GM12878 (cell line): ENCODE measurements around the gene LHX5. TPM values are rescaled to one million over a fixed set of nuclear protein-coding genes. Genes with fewer than 3 reads are reported as not detected.

Experiments
- CREM ChIP-seq: IDR thresholded peaks from 2 replicates; pipeline ENCODE4 v1.6.1; 2014; ENCODE audit warnings: antibody characterized with exemption, low read depth
- CUX1 ChIP-seq: IDR thresholded peaks from 2 replicates; pipeline ENCODE4 v1.6.1; 2012; ENCODE audit warnings: improper control_type of control experiment, low read depth, low read length; ENCODE audit not compliant: insufficient replicate concordance
- DPF2 ChIP-seq: fragments of 450-650 bp; IDR thresholded peaks from 2 replicates; pipeline ENCODE4 v1.6.1; 2017; ENCODE audit warnings: mild to moderate bottlenecking
- EP300 ChIP-seq, 2 experiments: fragments of 150-350 bp in 1 of 2; IDR thresholded peaks; 2 replicates each; pipeline ENCODE4 v1.6.1; 2011 to 2012; ENCODE audit warnings: low read depth in 2 of 2, low read length in 2 of 2, borderline replicate concordance in 1 of 2, improper control_type of control experiment in 1 of 2, inconsistent platforms in 1 of 2; ENCODE audit not compliant: control insufficient read depth in 1 of 2
- IKZF1 ChIP-seq: fragments of 450-650 bp; conservative IDR thresholded peaks from 2 replicates; pipeline ENCODE4 v1.6.1; 2017; ENCODE audit warnings: antibody characterized with exemption, mild to moderate bottlenecking
- IKZF2 ChIP-seq, 2 experiments: fragments of 450-650 bp; IDR thresholded peaks; 2 replicates each; pipeline ENCODE4 v1.6.1; 2017; ENCODE audit warnings: mild to moderate bottlenecking in 2 of 2, moderate library complexity in 2 of 2
- MTA2 ChIP-seq: fragments of 450-650 bp; IDR thresholded peaks from 2 replicates; pipeline ENCODE4 v1.6.1; 2016; ENCODE audit warnings: low read depth, mild to moderate bottlenecking, moderate library complexity
- PBX3 ChIP-seq: IDR thresholded peaks from 2 replicates; pipeline ENCODE4 v1.6.1; 2011; ENCODE audit warnings: mild to moderate bottlenecking, low read depth, low read length, moderate library complexity; ENCODE audit not compliant: insufficient replicate concordance
- PKNOX1 ChIP-seq: fragments of 450-650 bp; IDR thresholded peaks from 2 replicates; pipeline ENCODE4 v1.6.1; 2016; ENCODE audit warnings: mild to moderate bottlenecking
- RELB ChIP-seq: fragments of 450-650 bp; IDR thresholded peaks from 2 replicates; pipeline ENCODE4 v1.6.1; 2017; ENCODE audit warnings: low read depth, mild to moderate bottlenecking, moderate library complexity
- SKIL ChIP-seq: fragments of 450-650 bp; IDR thresholded peaks from 2 replicates; pipeline ENCODE4 v1.6.1; 2017; ENCODE audit warnings: mild to moderate bottlenecking, low read depth, inconsistent platforms; ENCODE audit not compliant: poor library complexity, severe bottlenecking
- ZNF274 ChIP-seq: IDR thresholded peaks from one replicate; pipeline ENCODE4 v1.8.0; 2011; ENCODE audit not compliant: insufficient read length, insufficient read depth
- ZNF384 ChIP-seq: IDR thresholded peaks from 2 replicates; pipeline ENCODE4 v1.6.1; 2012; ENCODE audit warnings: low read depth, mild to moderate bottlenecking, low read length, improper control_type of control experiment, borderline replicate concordance
- ZSCAN29 ChIP-seq: fragments of 450-650 bp; IDR thresholded peaks from 2 replicates; pipeline ENCODE4 v1.6.1; 2017; ENCODE audit warnings: mild to moderate bottlenecking, moderate library complexity
- polyA plus RNA-seq, 11 experiments: library from polyadenylated mRNA; depleted of rRNA in 4 of 11; unstranded in 6 of 11; stranded (reverse) in 5 of 11; fragments of >200 nt; fragmentation: Nextera tagmentation in 4 of 11; fragmentation: Illumina TruSeq in 1 of 11; extraction: Ambion mirVana in 4 of 11; extraction: Trizol in 1 of 11; gene quantifications; 1 replicate in 1 of 11; 2 replicates in 10 of 11; pipeline versions ENCODE4 v1.2.1 to v1.2.3, GENCODE V29; 2011 to 2016; ENCODE audit warnings: inconsistent platforms in 2 of 11, missing spikeins in 2 of 11, low read depth in 1 of 11
- total RNA-seq, 4 experiments: library from RNA; depleted of rRNA in 3 of 4; stranded (reverse); fragments of >200 nt in 3 of 4; fragmentation: Illumina TruSeq in 1 of 4; extraction: Trizol in 1 of 4; gene quantifications; 2 replicates each; pipeline versions ENCODE4 v1.2.1 to v1.2.3, GENCODE V29; 2013 to 2021

The LHX5 gene
- total and polyA plus RNA-seq, 10 of the 15 experiments (the other 5 are each of a cell fraction or from before 2014, with no cell fraction given): 0.03 TPM; not detected in 9

- TF ChIP-seq SKIL (peak; percentile 30), PKNOX1 (peak; percentile 64), IKZF2 (IDR thresholded peaks at IDR 0.05) (peak; percentile 86 to 91), CUX1 (no peak), DPF2 (peak; percentile 80; the same call in 1 of the 2 replicates), EP300 (IDR thresholded peaks at IDR 0.05; ENCODE audit: borderline replicate concordance in 1 of 2, control insufficient read depth in 1 of 2, low read depth in 2 of 2, low read length in 2 of 2) (peak in 1 of 2 experiments; percentile 28; a peak in 1 of 4 replicates), ZNF384 (no peak), MTA2 (peak; percentile 56; the same call in 1 of the 2 replicates), PBX3 (peak; percentile 79), IKZF1 (peak; percentile 84), RELB (peak; percentile 77), ZSCAN29 (no peak), ZNF274 (no peak), CREM (no peak)
Measured at GRCh38 chr12:113422030-113422885, 49.4 kb downstream of the LHX5 start, which contains the start of gene SDSL (continued).
